ENCODE data around the gene CATSPER3.

CATSPER3 gene

DNA sequence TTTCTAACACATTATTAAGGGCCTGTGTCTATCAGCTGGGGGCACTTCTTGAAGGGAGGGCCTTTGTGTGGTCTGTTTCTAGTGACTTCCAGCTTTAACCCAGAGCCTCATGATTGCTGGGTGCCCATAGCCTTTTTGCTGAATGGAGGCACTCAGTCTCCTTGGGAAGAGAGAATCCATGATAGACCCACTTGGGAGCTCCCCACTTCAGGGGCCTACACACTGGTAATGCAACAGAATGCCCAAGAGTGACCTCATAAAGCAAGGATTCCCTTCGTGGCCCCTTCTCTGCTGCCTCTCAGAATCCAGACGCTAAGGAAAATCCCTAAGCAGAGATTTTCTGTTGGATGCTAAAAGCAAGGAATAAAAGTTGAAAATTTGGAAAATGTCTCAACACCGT is at the start of gene CATSPER3:
Gene CATSPER3 (plus strand): TSS at position 301 of the 400 bp plus-strand sequence. CDS start 85 bp downstream, at position 386.
- DNase-seq (ENCODE audit: low read depth): no peak

DNA sequence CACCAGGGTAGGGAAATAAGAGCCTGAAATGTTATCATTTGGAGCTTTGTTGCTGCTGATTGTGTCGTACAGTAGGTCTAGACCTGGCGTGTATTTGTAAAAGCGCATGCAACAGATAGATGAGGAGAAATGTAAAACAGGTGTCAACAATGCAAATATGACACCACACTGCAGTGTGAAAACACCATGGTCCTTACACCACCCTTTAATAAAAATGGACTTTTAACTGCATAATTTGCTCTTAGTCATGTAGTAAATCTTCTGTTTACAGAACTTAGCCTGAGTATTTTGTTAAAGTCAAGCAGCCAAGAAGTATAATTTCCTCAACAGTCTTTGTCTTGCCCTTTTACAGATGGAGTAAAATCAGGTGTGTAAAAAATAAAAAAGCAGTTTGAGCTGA is 48.8 kb upstream of the CATSPER3 start:
- DNase-seq (ENCODE audit: low read depth): no peak

GRCh38 chr5:134920848-134921575 is 46.7 kb upstream of the CATSPER3 start:
- DNase-seq (ENCODE audit: low read depth): no peak

DNA sequence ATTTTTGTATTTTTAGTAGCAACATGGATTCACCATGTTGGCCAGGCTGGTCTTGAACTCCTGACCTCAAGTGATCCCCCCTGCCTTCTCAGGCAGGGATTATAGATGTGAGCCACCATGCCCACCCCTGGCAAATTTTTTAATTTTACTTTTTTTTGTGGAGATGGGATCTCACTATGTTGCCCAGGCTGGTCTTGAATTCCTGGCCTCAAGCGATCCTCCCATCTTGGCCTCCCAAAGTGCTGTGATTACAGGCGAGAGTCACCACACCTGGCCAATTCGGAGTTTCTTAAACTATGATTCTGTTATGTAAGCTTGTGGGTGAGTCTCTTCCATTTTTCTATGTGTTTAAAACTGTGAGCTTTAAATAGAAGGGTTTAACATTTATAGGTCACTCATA is 35.2 kb upstream of the CATSPER3 start:
- DNase-seq (ENCODE audit: low read depth): no peak

DNA sequence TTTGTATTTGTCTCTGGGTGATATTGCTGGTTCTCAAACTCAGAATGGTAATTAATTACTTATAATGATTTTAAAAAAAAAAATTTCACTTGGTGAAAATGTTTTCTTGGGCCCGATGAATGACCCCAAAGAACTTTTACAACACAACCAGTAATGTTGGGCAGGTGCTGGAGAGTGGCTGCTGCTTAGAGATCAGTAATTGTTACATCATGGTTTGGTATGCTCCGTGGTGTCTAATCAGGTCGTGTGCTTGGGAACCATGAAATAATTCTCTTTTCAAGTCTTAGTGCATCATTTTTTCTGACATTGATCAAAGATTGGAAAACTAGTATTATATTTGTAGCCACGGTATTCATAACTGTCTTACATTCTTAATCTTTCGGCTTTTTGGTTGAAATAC is 33.5 kb upstream of the CATSPER3 start:
- DNase-seq (ENCODE audit: low read depth): no peak

DNA sequence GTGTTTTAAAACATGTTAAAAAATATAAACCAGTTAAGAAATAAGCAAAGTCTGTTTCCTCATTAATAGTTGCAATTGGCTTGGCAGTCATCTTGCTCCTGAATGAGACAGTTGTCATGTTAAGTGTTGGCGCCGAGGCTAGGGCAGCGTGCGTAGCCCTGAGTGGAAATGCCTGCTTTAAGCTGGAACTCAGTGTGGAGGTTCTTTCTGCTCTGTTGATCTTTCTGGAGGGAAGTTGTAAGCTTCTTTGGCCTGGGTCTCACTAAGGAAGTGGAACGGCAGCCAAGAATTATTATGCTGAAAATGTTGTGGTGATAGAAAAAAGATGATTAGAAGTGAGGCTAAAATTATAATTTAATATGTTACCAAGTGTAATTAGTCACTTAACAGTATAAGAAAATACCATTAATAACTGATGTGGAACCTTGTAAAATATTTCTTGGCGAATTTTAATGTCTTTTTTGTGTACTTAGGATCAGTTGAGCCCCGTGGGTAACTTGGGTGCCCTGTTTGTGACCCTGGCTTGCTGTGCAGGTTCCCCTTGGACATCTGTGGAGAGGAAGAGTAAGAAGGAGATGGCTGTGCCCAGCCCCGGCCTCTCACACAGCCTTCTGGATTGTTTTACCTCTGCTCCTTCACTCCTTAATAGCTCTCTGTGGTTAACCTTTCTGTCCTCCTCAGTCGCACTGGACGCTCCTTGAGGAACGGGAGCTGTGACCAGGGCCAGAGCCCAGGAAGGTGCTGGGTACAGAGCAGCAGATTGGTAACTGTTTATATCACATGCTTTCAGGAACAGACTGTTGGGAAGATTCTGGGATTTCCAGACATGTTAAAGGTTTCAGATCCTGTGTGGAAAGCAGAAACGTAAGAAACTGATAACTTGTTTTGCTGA is 31.8 kb upstream of the CATSPER3 start:
- no peak for DNase-seq (ENCODE audit: low read depth)

GRCh38 chr5:134937526-134937925 is 30.2 kb upstream of the CATSPER3 start:
- no peak for DNase-seq (ENCODE audit: low read depth)

DNA sequence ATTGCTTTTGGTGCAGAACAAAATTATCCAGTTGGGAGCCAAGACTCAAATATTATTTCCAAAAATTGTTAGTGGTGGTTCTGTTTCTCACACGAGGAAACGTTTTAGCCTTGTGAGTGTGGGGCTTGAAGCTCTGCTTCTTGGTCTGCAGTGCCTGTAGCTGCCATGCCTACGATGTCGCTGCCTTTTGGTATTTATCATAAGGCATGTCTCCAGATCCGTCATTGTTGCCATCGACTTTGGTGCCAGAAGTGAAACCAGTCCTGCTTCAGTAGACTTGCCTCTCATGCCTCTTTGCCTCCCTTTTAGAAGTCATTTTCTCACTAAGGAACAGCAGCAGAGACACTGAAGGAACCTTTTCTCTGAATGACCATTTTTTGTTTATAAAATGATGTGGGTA is 29.7 kb upstream of the CATSPER3 start:
- no peak for DNase-seq (ENCODE audit: low read depth)

- no peak for DNase-seq (ENCODE audit: low read depth)
Measured at GRCh38 chr5:134939500-134939899, 28.2 kb upstream of the CATSPER3 start.

DNA sequence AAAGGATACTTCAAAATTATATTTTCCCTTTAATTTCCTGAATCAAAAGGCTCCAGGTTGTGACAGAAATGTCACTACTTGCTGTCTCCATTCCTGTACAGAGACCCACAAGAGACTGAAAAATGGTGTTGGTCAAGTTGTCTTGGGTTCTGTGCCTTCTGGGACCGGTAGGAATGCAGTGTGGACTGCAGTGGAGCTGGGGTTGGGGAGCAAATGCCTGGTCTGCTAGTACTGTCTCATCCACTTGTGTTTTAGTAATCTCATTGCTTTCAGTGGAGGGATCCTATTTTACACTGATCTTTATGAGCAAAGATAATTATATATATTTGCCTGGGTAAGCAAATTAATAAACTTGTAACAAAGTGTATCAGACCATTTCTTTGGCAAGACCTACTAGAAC is 24.2 kb upstream of the CATSPER3 start:
- no peak for DNase-seq (ENCODE audit: low read depth)

GRCh38 chr5:134944630-134945029 is 23.1 kb upstream of the CATSPER3 start:
- no peak for DNase-seq (ENCODE audit: low read depth)

GRCh38 chr5:134945041-134945440 is 22.7 kb upstream of the CATSPER3 start:
- DNase-seq (ENCODE audit: low read depth): no peak

- no peak for DNase-seq (ENCODE audit: low read depth)
Measured at GRCh38 chr5:134948911-134949310, 18.8 kb upstream of the CATSPER3 start.

DNA sequence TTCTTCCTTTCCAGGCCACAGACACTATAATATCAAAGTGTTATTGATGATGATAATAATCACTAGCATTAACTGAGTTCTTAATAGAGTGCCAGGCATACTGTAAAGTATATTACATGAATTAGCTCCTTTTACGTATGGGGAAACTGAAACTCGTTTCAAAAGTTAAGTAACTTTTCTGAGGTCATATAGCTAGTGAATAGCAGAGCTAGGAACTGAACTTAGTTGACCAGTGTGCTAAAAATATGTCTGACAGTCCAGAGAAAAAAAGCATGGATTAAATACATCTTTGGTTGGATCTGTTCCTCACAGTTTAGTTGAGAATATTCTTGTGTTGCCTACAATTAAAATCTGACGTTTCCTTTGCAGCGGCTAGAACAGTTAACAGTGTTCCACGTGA is 18.4 kb upstream of the CATSPER3 start:
- DNase-seq (ENCODE audit: low read depth): no peak

DNA sequence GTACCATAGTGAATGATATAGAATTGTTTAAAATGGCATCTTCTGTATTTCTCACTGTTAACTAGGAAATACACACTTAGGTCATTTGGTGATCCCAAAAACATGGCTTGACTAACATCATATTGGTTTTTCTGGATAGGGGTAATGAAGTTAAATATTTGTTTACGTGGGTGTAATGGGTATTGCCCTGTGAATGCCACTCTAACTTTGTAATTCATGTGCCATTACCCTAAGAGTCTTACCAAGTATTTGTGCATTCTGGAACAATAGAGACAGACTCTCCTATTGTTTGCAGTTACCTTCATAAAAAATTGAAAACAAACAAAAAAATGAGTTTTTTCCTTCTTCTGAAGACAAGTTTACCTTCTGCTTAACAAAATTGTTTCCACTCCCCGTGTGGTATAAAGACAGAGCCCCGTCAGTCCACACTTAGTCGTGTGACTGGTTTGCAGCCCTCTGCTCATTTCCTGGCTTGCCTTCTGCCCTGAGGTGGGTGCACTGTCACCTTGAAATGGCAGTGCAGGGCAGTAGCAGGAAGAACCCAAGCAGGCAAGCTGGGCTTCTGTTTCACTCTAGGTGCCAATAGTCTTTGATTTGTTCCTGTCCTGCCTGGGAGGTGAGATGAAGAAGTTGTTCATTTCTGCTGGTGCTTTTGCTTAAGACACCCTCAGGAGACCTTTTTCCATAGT is 9.6 kb upstream of the CATSPER3 start:
- DNase-seq (ENCODE audit: low read depth): no peak

DNA sequence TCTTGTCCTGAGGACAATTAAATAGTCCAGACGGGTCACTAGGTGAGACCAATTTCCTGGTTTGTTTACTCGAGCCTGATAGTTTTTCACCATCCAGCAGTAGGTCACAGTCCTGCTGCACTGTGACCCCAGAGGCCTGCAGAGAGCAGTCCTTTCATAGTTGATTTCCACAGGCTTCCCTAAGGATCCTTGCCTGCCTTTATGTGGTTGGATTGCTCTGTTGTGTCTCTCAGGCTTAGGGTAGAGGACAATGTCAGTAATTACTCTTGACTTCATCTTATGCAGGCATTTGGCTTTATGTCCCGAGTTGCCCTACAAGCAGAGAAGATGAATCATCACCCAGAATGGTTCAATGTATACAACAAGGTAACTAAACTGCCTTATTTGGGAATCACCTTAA is 9.0 kb upstream of the CATSPER3 start:
- DNase-seq (ENCODE audit: low read depth): no peak

GRCh38 chr5:134963098-134963497 is 4.6 kb upstream of the CATSPER3 start:
- no peak for DNase-seq (ENCODE audit: low read depth)

- no peak for DNase-seq (ENCODE audit: low read depth)
Measured at GRCh38 chr5:134964359-134965270, 3.1 kb upstream of the CATSPER3 start.

DNA sequence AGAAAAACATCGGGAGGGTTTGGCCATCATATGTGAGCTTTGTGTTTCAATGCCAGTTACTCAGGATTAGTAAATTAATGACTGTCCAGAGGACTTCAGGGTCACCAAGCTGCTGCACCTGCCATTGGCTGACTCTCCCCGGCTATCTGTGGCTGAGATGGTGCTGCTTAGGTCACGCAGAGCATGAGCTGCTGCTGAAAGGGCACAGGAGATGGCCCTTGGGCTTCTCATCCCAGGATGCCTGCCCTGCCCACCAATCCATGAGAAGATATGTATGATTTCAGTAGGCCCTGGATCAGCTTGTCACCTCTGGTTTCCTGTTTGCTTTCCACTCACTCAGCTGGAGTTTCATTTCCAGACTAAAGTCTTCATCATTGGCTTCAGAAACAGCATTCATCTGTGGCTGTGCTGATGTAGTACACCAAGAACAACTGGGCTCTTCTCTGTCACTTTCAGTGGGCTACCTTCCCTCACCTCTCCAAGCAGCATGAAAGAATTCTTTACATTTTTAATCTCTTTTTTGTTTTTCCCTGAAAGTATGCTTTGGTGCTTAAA is 2.4 kb upstream of the CATSPER3 start:
- DNase-seq (ENCODE audit: low read depth): no peak

DNA sequence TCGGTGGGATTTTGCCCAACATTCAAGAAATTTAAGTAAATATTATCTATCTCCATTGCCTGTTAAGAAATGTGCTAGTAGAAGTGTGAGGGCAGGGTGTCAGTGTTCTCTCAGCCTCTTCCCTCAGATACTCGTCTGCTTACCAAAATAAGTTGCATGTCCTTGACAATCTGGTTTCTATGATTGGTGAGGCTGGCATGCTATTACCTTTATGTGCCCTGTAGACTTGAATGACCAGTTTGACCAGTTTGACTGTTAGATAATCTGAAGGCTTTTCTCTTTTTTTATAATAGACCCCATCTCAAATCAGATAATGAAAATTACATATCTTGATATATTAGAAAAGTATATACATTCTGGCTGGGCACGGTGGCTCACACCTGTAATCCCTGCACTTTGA is 348 bp downstream of the CATSPER3 start:
- DNase-seq (ENCODE audit: low read depth): no peak

DNA sequence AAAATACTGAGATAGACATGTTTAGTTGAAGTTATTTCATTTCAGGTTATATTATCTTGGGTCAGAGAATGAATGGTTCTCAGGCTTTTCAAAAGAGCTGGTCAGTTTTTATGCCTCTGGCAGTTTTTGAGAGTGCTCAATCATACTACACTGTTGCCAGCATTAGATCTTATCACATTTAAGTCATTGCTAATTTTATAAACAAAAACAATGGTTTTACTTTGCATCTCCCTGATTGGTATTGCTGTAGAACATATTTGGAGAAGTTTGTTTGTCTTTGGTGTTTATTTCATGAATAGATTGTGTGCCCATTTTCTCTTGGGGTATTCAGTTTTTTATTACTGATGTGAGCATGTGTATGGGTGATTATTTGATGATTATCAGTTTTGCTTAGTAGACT is 1.5 kb downstream of the CATSPER3 start:
- DNase-seq (ENCODE audit: low read depth): no peak

All from activated T-helper 9 cell treated with anti-CD3 and anti-CD28 coated beads, Interleukin-2, amount 50 U/mL, for 16 hours (primary cell).